Measurements from ENCODE around the gene IRAK2. TPM values are rescaled to one million over a fixed set of nuclear protein-coding genes. Genes with fewer than 3 reads are reported as not detected.

Gene IRAK2, protein sequence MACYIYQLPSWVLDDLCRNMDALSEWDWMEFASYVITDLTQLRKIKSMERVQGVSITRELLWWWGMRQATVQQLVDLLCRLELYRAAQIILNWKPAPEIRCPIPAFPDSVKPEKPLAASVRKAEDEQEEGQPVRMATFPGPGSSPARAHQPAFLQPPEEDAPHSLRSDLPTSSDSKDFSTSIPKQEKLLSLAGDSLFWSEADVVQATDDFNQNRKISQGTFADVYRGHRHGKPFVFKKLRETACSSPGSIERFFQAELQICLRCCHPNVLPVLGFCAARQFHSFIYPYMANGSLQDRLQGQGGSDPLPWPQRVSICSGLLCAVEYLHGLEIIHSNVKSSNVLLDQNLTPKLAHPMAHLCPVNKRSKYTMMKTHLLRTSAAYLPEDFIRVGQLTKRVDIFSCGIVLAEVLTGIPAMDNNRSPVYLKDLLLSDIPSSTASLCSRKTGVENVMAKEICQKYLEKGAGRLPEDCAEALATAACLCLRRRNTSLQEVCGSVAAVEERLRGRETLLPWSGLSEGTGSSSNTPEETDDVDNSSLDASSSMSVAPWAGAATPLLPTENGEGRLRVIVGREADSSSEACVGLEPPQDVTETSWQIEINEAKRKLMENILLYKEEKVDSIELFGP
- total RNA-seq (1 to 10 TPM; 3.7 to 3.8 TPM), polyA plus RNA-seq (ENCODE audit: insufficient read depth, low read depth, low replicate concordance) (2.1 TPM)
- long read RNA-seq, donor 1, partial matches to known transcripts: 0 of 1 reads
- long read RNA-seq, donor 1, other reads (novel, unspliced or antisense): 0 of 1 reads
- long read RNA-seq, donor 2: 0 reads

DNA sequence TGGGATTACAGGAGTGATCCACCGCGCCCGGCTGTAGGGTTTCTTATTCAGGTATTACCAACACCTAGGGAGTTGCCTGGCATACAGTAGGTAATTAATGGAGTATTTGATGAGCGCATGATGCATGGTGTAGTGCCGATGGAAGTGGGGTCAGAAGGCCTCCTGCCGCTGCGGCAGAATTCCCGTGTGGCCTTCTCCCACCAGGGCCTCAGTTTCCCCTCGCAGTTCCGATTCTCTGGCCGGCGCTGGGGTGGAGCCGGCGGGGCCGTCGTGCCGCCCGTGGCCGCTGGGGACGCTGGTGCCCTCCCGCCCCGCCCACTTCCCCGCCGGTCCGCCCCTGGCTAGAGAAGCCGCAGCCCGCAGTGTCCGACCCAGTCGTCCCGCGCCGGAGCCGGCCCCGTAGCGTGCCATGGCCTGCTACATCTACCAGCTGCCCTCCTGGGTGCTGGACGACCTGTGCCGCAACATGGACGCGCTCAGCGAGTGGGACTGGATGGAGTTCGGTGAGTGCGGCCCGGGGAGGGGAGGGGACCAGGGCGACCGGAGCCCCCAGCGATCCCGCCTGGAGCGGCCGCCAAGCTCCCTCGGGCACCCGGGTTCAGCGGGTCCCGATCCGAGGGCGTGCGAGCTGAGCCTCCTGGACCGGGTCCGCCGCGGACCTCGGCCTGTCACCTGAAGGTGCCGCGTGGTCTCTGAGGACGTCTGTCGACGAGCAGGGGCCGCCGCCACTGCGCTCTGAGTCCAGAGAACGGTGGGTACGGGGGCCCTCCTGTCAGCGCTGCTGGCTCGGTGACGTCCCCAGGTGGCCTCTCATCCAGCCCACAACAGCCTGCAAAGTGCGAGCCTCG lies at the start of gene IRAK2:
Gene IRAK2, plus strand, starts transcription at position 374 of the 848 bp plus-strand sequence. Its CDS starts 36 bp downstream, at position 410.
- 4 to 10% methylated on average over 16 to 58 of the region's 76 CpGs for WGBS, 2 donors
- H3K4me1 ChIP-seq: no peaks in the 10 kb centered on the region
- DNase-seq: peak; percentile 84
- H3K36me3 ChIP-seq (ENCODE audit: low read depth, missing control alignments): no peaks in the 10 kb centered on the region
- H3K4me3 ChIP-seq: peak within 1 kb of the TSS; percentile 79 to 80
- intact Hi-C loops (cut with DNase I; ENCODE audit: low total_unique reads): no loop called here
- TF ChIP-seq CTCF (IDR thresholded peaks at IDR 0.05) (peak; percentile 55 to 93 (median 61)), POLR2A (IDR thresholded peaks at IDR 0.05) (no peak)
- no peaks in the 10 kb centered on the region for H3K27me3 ChIP-seq
- no peaks in the 10 kb centered on the region for H3K9me3 ChIP-seq
- H3K27ac ChIP-seq: peak within 1 kb of the TSS in 1 of 2 donors; percentile 77

DNA sequence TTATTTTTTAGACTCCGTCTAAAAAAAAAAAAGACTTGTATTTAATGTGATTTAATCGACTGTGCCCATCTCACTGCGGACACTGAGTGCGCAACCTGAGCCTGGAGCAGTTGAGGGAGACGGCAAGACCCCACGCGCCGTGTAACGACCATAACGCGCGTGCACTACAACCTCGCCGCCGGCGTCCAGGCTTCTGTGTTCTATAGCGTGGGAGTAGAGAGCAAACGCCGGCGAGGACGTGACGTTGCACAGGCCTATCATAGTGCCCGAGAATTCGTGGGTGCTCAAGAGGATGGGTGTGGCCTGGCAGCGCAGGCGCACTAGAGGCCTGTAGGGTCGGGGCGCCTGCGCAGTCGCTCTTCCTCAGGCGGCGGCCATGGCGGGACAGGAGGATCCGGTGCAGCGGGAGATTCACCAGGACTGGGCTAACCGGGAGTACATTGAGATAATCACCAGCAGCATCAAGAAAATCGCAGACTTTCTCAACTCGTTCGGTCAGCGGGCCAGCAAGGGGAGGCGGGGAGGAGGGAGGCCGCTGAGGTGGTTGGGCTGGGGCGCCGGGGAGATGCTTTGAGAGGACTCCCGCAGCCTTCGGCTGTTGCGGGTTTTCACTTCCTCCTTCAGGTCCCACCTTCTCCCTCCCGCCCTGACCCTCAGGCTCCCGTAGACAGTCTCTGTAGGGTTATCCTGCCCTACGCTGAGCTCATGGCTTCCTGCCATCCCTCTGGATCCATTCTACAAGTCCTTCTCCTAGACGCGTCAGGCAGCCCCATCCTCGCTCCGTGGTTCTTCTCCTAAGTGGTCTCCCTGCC lies 49.2 kb upstream of the IRAK2 start, which contains the start of gene BRK1:
Gene BRK1, plus strand, starts transcription at position 350 of the 812 bp plus-strand sequence. Its CDS starts 27 bp downstream, at position 377.
- TF ChIP-seq POLR2A (IDR thresholded peaks at IDR 0.05) (peak; percentile 41), CTCF (IDR thresholded peaks at IDR 0.05) (no peak)
- peaks cover 18% of the 10 kb centered on the region for H3K4me1 ChIP-seq
- H3K4me3 ChIP-seq: peak within 1 kb of the TSS; percentile 83 to 94
- H3K9me3 ChIP-seq: no peaks in the 10 kb centered on the region
- H3K27me3 ChIP-seq: no peaks in the 10 kb centered on the region
- DNase-seq: peak; percentile 97
- peak within 1 kb of the TSS; percentile 55 to 80 for H3K27ac ChIP-seq
- intact Hi-C loops (cut with DNase I; ENCODE audit: low total_unique reads): no loop called here
- no peaks in the 10 kb centered on the region for H3K36me3 ChIP-seq (ENCODE audit: low read depth, missing control alignments)
- 0% methylated on average over 30 to 54 of the region's 54 CpGs for WGBS, 2 donors

GRCh38 chr3:10116138-10116460 lies 48.6 kb upstream of the IRAK2 start:
- Histone ChIP-seq H3K36me3 (ENCODE audit: low read depth, missing control alignments) (no peaks in the 10 kb centered on the region), H3K27ac (peak overlapping the region; percentile 55 to 80), H3K27me3 (no peaks in the 10 kb centered on the region), H3K4me1 (peaks cover 18% of the 10 kb centered on the region), H3K4me3 (peak overlapping the region; percentile 83 to 94), H3K9me3 (no peaks in the 10 kb centered on the region)
- 0 to 1% methylated on average over 10 of the region's 10 CpGs for WGBS, 2 donors
- DNase-seq: no peak
- intact Hi-C loops (cut with DNase I; ENCODE audit: low total_unique reads): no loop called here
- TF ChIP-seq CTCF (IDR thresholded peaks at IDR 0.05): no peak
- TF ChIP-seq POLR2A (IDR thresholded peaks at IDR 0.05): no peak

DNA sequence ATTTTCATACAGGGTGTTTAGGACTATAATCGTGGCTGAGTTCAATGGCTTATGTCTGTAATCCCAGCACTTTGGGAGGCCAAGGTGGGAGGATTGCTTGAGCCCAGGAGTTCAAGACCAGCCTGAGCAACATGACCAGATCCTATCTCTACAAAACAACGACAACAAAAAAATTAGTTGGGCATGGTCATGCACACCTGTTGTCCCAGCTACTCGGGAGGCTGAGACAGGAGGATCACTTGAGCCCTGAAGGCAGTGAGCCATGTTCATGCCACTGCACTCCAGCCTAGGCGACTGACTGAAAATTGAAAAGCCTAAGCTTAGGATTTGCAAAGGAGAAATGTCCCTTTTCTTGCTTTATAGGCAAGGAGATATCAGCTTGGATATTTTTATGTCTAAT lies 47.8 kb upstream of the IRAK2 start:
- Histone ChIP-seq H3K27ac (no peak overlapping the region), H3K36me3 (ENCODE audit: low read depth, missing control alignments) (no peaks in the 10 kb centered on the region), H3K9me3 (no peaks in the 10 kb centered on the region), H3K4me3 (no peak overlapping the region), H3K27me3 (no peaks in the 10 kb centered on the region), H3K4me1 (peaks cover 18% of the 10 kb centered on the region)
- WGBS, 2 donors: 65 to 89% methylated on average over 4 of the region's 4 CpGs
- TF ChIP-seq POLR2A (IDR thresholded peaks at IDR 0.05): no peak
- no peak for DNase-seq
- intact Hi-C loops (cut with DNase I; ENCODE audit: low total_unique reads): no loop called here
